A673 (cell line): ENCODE measurements around the gene MAPK12. TPM values are rescaled to one million over a fixed set of nuclear protein-coding genes. Genes with fewer than 3 reads are reported as not detected.

Experiments used
- BruUV-seq: library from RNA; stranded (reverse); fragments of 400-500 nt; replicated peaks from 2 replicates; lab custom pipeline; 2021; lab: Mats Ljungman, UMichigan
- CTCF ChIA-PET: fragments of 300-600 bp; sonication (Branson Sonifier 250); formaldehyde crosslinking; loops from one replicate; lab custom pipeline; 2022; ENCODE audit warnings: antibody characterized with exemption; lab: Charles Lee
- POLR2A ChIA-PET: fragments of 300-600 bp; sonication (Branson Sonifier 250); formaldehyde crosslinking; loops from one replicate; lab custom pipeline; 2022; ENCODE audit warnings: antibody characterized with exemption; ENCODE audit not compliant: low non-redundant PET; lab: Charles Lee
- DNase-seq: peaks from one replicate; pipeline ENCODE4 v3.0.0-alpha.2; 2015; ENCODE audit warnings: low spot score
- H3K27ac ChIP-seq: fragments of 200-600 bp; sonication (generic); 2 replicates; pipeline ENCODE4 v1.5.1; 2016; ENCODE audit warnings: mixed run types, low read depth, mild to moderate bottlenecking, mixed read lengths, antibody characterized with exemption, low read length; ENCODE audit not compliant: poor library complexity, severe bottlenecking
- H3K27me3 ChIP-seq: fragments of 200-600 bp; sonication (generic); replicated peaks from 2 replicates; pipeline ENCODE4 v1.6.1; 2017; ENCODE audit warnings: mixed run types, low read depth, mild to moderate bottlenecking, mixed read lengths, antibody characterized with exemption, low read length; ENCODE audit not compliant: insufficient read depth, poor library complexity
- H3K36me3 ChIP-seq: fragments of 200-600 bp; sonication (generic); 2 replicates; pipeline ENCODE4 v1.6.1; 2016; ENCODE audit warnings: mixed run types, mild to moderate bottlenecking, mixed read lengths, antibody characterized with exemption, low read length; ENCODE audit not compliant: insufficient read depth, poor library complexity, severe bottlenecking
- H3K4me1 ChIP-seq: fragments of 200-600 bp; sonication (generic); 2 replicates; pipeline ENCODE4 v1.6.1; 2017; ENCODE audit warnings: mixed run types, mild to moderate bottlenecking, mixed read lengths, antibody characterized with exemption, low read length; ENCODE audit not compliant: insufficient read depth, poor library complexity, severe bottlenecking
- H3K4me3 ChIP-seq: fragments of 200-600 bp; sonication (generic); 2 replicates; pipeline ENCODE4 v1.5.1; 2016; ENCODE audit warnings: low read depth, mixed run types, mild to moderate bottlenecking, mixed read lengths, low read length; ENCODE audit not compliant: poor library complexity, severe bottlenecking
- H3K9me3 ChIP-seq: fragments of 200-600 bp; sonication (generic); 2 replicates; pipeline ENCODE4 v1.6.1; 2016; ENCODE audit warnings: mixed run types, low read depth, mild to moderate bottlenecking, mixed read lengths, antibody characterized with exemption, low read length; ENCODE audit not compliant: poor library complexity, severe bottlenecking
- CTCF ChIP-seq: fragments of 300-800, 200-600 bp; sonication (generic); conservative IDR thresholded peaks from 2 replicates; pipeline ENCODE4 v1.5.1; 2017; ENCODE audit warnings: low read depth, mild to moderate bottlenecking, antibody characterized with exemption, low read length, moderate library complexity, mixed read lengths
- EZH2 ChIP-seq: fragments of 200-600 bp; sonication (generic); IDR thresholded peaks from 2 replicates; pipeline ENCODE4 v1.6.1; 2017; ENCODE audit warnings: borderline replicate concordance, low read depth, mild to moderate bottlenecking, mixed read lengths, antibody characterized with exemption, low read length; ENCODE audit not compliant: poor library complexity, severe bottlenecking
- intact Hi-C: fragments of 100-400 bp; cut with micrococcal nuclease; formaldehyde crosslinking; loops from one replicate; pipeline ENCODE4 v1.10.0; 2022; ENCODE audit not compliant: unreplicated experiment
- total RNA-seq: library from RNA; stranded (reverse); gene quantifications from 2 replicates; pipeline ENCODE4 v1.2.3, GENCODE V29; 2021

The MAPK12 gene
- total RNA-seq, 1 experiment from 2014 or later, result 20.8 TPM

GRCh38 chr22:50309601-50309991 is 48.1 kb upstream of the MAPK12 start:
- H3K27me3 ChIP-seq, result no peaks in the 10 kb centered on the region
- POLR2A ChIA-PET, result no interaction called here

GRCh38 chr22:50308986-50309600 is 47.6 kb upstream of the MAPK12 start:
- Histone ChIP-seq H3K27me3 (no peaks in the 10 kb centered on the region), H3K27ac (peak overlapping the region; percentile 46), H3K36me3 (peaks cover 7% of the 10 kb centered on the region), H3K4me1 (peaks cover 26% of the 10 kb centered on the region), H3K4me3 (no peak overlapping the region), H3K9me3 (no peaks in the 10 kb centered on the region)
- no peak for DNase-seq
- ChIA-PET POLR2A (no interaction called here), CTCF (no interaction called here)
- BruUV-seq, result no TSS peak
- intact Hi-C loops, result no loop called here
- TF ChIP-seq CTCF (no peak), EZH2 (no peak)

More at GRCh38 chr22:50309601-50309991, 48.1 kb upstream of the MAPK12 start:
- intact Hi-C loops, result no loop called here
- no peak for TF ChIP-seq EZH2
- no peak for TF ChIP-seq CTCF
- H3K36me3 ChIP-seq, result peaks cover 7% of the 10 kb centered on the region
- H3K4me1 ChIP-seq, result peaks cover 21% of the 10 kb centered on the region
- DNase-seq, result no peak
- H3K9me3 ChIP-seq, result no peaks in the 10 kb centered on the region
- CTCF ChIA-PET, result no interaction called here
- no peak overlapping the region for H3K4me3 ChIP-seq
- BruUV-seq, result no TSS peak
- no peak overlapping the region for H3K27ac ChIP-seq

GRCh38 chr22:50308597-50308935 is 47.1 kb upstream of the MAPK12 start:
- intact Hi-C loops, result no loop called here
- ChIA-PET POLR2A (no interaction called here), CTCF (no interaction called here)
- DNase-seq, result no peak
- H3K4me1 ChIP-seq, result peaks cover 31% of the 10 kb centered on the region
- H3K27ac ChIP-seq, result peak overlapping the region; percentile 46
- no peak for TF ChIP-seq EZH2
- TF ChIP-seq CTCF, result no peak
- peaks cover 7% of the 10 kb centered on the region for H3K36me3 ChIP-seq
- no TSS peak for BruUV-seq
- no peaks in the 10 kb centered on the region for H3K9me3 ChIP-seq
- H3K4me3 ChIP-seq, result no peak overlapping the region
- H3K27me3 ChIP-seq, result no peaks in the 10 kb centered on the region
